BE2C (cell line): ENCODE measurements around the gene PRSS57.

ENCODE experiments used
- DNase-seq: peaks from one replicate; pipeline ENCODE4 v3.0.0-alpha.2; 2020
- H3K27me3 ChIP-seq: fragments of 250-450 bp; sonication (Bioruptor Pico); 2 replicates; pipeline ENCODE4 v1.5.1; 2020; ENCODE audit warnings: mild to moderate bottlenecking
- H3K36me3 ChIP-seq: fragments of 250-450 bp; sonication (Bioruptor Pico); 2 replicates; pipeline ENCODE4 v1.5.1; 2020; ENCODE audit warnings: mild to moderate bottlenecking
- H3K4me1 ChIP-seq: fragments of 250-450 bp; sonication (Bioruptor Pico); 2 replicates; pipeline ENCODE4 v1.5.1; 2020
- H3K4me3 ChIP-seq: 2 replicates; pipeline ENCODE4 v1.5.1; 2011; ENCODE audit warnings: low read depth, low read length
- H3K9me3 ChIP-seq: fragments of 250-450 bp; sonication (Bioruptor Pico); 2 replicates; pipeline ENCODE4 v1.5.1; 2020
- TF ChIP-seq, protein P1 (sequence below): IDR thresholded peaks from 2 replicates; pipeline ENCODE4 v1.5.1; 2012; ENCODE audit warnings: mild to moderate bottlenecking, low read depth, low read length

PRSS57 gene

DNA sequence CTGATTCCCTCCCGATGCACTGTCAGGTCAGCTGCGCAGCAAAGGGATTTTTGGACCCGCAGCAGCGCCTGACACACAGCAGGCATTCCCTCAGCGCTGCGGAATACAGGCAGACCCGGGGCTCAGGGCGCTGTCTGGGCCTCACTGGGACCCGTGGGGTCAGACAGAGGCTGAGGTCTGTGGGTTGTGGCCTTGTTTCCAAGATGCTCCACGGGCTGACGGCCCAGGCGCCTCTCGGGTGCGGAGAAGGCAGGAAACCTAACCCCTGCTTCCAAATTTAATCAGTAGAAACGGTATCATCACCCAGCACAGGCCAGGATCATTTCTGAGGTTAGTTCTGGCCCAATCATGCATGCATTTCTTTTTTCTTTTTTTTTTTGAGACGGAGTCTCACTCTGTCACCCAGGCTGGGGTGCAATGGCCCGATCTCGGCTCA lies 31.6 kb downstream of the PRSS57 start:
- peaks cover 12% of the 10 kb centered on the region for H3K36me3 ChIP-seq
- DNase-seq: no peak
- peaks cover 3% of the 10 kb centered on the region; the same call in 1 of the 2 replicates for H3K4me1 ChIP-seq
- no peaks in the 10 kb centered on the region; the same call in 1 of the 2 replicates for H3K9me3 ChIP-seq
- TF ChIP-seq, protein P1, sequence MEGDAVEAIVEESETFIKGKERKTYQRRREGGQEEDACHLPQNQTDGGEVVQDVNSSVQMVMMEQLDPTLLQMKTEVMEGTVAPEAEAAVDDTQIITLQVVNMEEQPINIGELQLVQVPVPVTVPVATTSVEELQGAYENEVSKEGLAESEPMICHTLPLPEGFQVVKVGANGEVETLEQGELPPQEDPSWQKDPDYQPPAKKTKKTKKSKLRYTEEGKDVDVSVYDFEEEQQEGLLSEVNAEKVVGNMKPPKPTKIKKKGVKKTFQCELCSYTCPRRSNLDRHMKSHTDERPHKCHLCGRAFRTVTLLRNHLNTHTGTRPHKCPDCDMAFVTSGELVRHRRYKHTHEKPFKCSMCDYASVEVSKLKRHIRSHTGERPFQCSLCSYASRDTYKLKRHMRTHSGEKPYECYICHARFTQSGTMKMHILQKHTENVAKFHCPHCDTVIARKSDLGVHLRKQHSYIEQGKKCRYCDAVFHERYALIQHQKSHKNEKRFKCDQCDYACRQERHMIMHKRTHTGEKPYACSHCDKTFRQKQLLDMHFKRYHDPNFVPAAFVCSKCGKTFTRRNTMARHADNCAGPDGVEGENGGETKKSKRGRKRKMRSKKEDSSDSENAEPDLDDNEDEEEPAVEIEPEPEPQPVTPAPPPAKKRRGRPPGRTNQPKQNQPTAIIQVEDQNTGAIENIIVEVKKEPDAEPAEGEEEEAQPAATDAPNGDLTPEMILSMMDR: no peak
- H3K27me3 ChIP-seq: no peaks in the 10 kb centered on the region; the same call in 1 of the 2 replicates
- peak overlapping the region; percentile 48 for H3K4me3 ChIP-seq

DNA sequence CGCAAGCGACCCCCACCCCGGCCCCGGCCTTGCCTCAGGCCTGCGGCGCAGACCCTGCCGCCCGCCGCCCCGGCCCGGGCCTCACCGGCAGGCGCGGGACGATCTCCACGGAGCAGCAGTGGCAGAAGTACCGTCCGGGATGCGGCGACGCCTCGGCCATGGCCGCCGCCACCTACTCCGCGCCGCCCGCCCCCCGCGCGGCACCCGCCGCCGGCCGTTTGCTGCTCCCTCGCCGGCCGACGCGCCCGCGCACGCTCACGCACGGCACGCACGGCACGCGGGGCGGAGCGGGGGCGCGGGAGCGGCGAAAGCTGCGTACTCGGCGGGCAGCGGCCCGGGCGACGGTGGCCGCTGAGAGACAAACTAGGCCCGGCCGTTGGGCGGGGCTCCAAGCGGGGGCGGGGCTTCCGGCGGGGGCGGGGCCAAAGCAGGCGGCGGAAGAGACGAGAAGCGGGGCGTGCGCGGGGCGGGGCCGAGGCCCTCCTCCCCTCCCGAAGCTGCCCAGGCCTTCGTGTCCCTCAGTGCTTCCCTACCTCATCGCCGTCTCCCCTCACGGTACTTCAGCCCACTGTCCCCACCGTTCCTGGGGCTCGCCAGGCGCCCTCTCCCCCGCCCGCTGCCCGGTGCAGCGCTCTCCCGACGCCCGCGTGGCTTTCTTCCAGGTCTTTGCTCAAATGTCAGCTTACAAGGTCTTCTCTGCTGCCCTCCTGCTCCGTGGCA lies 32.1 kb downstream of the PRSS57 start, which contains the start of gene RNF126:
Gene RNF126 (minus strand): TSS at position 253 of the 720 bp plus-strand sequence. CDS start 93 bp downstream, at position 160.
- Histone ChIP-seq H3K4me1 (peaks cover 3% of the 10 kb centered on the region; the same call in 1 of the 2 replicates), H3K36me3 (peaks cover 18% of the 10 kb centered on the region), H3K9me3 (no peaks in the 10 kb centered on the region; the same call in 1 of the 2 replicates), H3K4me3 (peak within 1 kb of the TSS; percentile 86), H3K27me3 (no peaks in the 10 kb centered on the region; the same call in 1 of the 2 replicates)
- DNase-seq: peak; percentile 93
- TF ChIP-seq, protein P1: no peak

DNA sequence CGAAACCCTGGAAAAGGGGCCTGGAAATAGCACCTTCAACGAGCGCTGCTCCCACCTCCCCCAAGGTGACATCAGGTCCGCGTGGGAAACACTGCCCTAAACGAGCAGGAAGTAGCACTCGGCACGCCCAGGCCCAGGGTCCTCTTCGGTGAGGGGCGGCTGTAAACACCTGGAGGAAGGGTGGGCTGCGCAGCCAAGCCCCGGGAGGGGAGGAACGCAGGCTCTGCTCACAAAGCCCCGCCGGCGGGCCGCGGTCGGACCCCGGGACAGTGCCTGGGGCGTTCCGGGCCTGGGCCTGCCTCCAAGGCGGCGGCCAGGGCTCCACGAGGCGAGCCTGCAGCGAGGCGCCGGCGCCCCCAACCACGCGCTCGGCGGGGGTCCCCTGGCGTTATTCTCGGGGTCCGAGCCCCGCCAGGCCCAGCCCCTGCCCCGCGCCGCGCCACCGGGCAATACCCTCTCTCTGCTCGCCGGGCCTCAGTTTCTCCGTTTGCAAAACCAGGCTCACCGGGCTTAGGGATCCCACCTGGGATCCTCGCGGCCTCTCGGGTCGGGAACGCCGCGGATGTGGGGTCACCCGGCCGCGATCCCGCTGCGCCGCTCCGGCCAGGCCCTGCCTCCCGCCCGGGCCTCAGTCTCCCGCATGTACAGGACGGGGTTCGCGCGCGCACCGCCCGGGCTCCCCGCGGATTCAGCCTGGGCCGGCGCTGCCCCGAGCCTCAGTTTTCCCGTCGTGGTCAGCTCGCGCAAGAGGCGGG lies 32.9 kb downstream of the PRSS57 start:
- Histone ChIP-seq H3K9me3 (no peaks in the 10 kb centered on the region; the same call in 1 of the 2 replicates), H3K4me1 (peaks cover 3% of the 10 kb centered on the region; the same call in 1 of the 2 replicates), H3K4me3 (peak overlapping the region; percentile 86), H3K27me3 (no peaks in the 10 kb centered on the region; the same call in 1 of the 2 replicates), H3K36me3 (peaks cover 23% of the 10 kb centered on the region)
- DNase-seq: peak; percentile 51
- TF ChIP-seq, protein P1: no peak

DNA sequence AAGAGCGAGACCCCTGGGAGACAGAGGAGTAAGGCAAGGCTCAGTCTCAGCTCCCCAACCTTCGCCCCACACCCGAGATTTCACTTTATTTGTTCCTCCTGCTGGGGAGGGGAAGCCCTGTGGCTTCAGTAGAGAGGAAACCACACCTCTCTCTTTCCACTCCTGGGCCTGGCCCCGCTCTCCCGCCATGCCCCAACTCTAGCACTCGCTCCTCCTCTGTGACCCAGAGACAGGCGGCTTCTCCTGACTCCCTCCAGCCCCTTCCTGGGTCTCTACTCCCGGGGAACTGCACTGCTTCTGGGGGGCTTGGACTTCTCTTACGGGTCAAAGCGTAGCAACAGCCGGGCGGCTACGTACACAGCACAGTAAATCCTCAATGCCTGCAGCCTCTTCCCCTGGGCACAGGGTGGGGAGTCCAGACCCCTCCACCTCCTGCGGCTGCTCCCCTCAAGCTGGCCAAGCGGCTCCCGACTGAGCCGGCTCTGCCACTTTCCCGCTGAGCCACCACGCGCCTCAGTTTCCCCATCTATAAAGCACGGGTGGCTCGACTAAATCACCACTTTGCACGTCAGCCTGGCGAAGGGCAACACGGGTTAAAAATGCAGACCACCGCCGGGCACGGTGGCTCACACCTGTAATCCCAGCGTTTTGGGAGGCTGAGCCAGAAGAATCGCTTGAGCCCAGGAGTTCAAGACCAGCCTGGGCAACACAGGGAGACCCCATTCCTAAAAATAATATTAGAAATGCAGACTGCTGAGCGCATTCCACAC lies 33.6 kb downstream of the PRSS57 start:
- TF ChIP-seq, protein P1: no peak
- peak overlapping the region; percentile 86 for H3K4me3 ChIP-seq
- H3K9me3 ChIP-seq: no peaks in the 10 kb centered on the region; the same call in 1 of the 2 replicates
- H3K27me3 ChIP-seq: no peaks in the 10 kb centered on the region; the same call in 1 of the 2 replicates
- H3K36me3 ChIP-seq: peaks cover 29% of the 10 kb centered on the region
- H3K4me1 ChIP-seq: peaks cover 3% of the 10 kb centered on the region; the same call in 1 of the 2 replicates
- no peak for DNase-seq

DNA sequence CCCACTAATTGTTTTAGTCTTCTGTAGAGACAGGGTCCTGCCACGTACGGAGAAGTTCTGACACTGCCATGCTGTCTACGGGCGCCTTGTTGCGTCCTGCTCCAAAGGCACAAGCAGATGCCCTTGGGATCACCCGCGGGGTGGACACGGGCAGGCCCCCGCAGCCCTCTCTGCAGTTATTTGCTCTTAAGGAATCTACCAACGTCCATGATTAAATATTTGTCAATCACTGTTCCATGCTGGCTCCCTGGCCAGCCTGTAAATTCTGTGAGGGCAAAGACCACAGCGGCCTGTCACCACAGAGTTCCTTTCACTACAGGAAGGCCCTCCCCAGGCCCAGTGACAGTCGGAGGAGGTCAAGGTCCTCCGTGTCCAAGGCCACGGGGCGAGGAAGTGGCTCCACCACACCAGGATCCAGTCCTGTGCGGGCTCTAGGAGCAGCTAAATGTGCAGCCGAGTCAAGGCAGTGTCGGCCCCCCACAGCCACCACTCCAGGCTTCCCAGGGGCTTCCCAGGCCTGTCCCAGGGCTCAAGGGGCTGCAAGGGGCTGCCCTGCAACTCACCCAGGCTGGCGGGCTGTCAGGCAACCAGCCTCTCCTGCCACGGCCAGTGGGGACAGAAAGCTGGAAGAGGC lies 34.3 kb downstream of the PRSS57 start:
- DNase-seq: no peak
- H3K9me3 ChIP-seq: no peaks in the 10 kb centered on the region; the same call in 1 of the 2 replicates
- TF ChIP-seq, protein P1: no peak
- H3K4me3 ChIP-seq: peak overlapping the region; percentile 86
- H3K4me1 ChIP-seq: peaks cover 3% of the 10 kb centered on the region; the same call in 1 of the 2 replicates
- H3K36me3 ChIP-seq: peaks cover 31% of the 10 kb centered on the region
- no peaks in the 10 kb centered on the region; the same call in 1 of the 2 replicates for H3K27me3 ChIP-seq
